ENCODE data around the gene KAT6B.
"Not testable (repeated sequence)": the region's sequence is repeated elsewhere in the genome, so short reads cannot be mapped to it uniquely, and the experiment has no call there.

The KAT6B gene

DNA sequence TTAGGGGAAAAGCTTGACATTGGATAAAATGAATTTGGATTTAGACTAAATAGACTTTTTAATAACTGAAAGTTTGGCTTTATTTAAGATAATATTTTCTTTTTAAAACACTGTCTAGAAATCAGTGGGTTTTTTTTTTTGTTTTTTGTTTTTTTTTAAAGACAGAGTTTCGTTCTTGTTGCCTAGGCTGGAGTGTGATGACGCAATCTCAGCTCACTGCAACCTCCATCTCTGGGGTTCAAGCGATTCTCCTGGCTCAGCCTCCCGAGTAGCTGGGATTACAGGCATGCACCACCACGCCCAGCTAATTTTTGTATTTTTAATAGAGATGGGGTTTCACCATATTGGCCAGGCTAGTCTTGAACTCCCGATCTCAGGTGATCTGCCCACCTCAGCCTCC is 66.9 kb downstream of the KAT6B start:
- DNase-seq = not testable (repeated sequence)

DNA sequence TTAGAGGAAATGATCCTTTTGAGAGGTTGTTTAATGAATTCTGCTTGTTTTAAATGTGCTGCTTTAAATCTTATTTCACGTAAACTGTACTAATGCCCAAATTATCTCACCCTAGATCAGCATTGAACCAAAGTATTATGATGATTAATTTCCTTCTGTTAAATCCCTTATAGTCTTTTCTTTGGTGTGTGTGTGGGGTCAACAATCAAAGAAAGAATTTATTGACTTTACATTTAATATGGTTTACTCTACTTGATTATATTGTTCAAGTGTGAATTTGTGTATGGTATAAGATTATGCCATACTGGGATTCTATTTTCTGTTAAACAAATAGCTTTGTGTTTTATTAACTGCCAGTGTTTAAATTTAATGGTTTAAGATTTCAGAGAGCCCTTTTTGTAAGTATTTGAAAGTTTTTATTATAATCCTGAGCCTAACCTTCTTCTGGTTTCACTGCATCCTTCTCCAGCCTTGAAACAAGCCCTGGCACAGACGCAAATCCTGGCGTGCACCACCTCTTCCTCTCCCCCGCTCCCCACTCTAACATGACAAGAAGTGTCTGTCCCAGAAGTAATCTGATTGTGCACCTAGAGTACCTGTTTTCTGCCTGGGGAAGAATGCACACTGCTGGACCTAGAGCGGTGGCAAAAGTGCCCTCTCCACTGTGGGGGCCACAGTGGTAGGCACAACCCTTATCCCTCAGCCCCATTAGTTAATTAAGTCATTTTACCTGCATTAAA is 70.6 kb downstream of the KAT6B start:
- DNase-seq = no peak

DNA sequence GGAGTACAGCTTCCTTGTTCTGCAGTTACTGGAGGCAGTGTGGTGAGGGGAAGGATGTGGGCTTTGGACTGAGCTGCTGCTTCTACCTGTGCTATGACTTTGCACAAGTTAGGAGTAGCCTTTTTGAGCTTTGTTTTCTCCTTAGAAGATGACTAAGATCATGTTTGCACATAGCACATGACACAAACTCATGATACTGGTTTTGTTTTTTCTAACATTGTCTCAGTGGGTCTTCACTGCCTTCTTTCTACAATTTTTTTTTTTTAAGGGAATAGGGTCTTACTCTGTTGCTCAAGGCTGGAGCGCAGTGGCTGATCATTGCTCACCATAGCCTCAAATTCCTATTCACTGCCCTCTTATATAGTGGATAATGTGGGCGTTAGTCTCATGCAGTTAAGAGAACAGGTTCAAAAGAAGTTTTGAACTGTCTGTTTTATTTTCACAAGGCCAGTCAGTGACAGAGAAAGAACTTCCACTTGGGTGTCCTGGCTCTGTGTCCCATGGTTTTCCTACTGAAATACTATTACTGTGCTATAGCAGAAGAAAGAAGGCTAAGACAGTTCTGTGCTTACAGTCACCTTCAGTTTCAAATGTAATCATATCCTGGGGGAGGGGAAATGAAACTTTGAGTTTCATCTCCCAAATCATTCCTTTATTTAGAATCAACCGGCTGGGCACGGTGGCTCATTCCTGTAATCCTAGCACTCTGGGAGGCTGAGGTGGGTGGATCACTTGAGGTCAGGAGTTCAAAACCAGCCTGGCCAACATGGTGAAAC is 72.0 kb downstream of the KAT6B start:
- no peak for DNase-seq

DNA sequence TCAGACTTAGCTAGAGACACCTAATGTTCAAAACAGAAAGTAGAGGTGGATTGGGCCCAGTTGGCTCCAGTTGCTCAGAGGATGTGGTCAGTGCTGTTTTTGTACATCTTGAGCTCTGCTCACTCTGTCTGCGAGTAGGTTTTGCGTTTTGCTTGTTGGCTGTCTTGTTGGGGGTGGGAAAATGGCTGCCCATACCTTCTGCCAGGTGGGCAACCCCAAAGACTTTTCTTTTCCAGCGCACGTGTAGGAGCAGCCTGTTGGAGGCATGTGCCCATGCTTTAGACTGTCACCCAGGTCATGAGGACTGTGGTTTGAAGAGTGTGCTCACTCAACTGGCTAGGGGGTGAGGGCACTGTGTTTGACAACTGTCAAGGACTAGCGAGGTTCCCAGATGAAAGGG is 73.9 kb downstream of the KAT6B start:
- no peak for DNase-seq

DNA sequence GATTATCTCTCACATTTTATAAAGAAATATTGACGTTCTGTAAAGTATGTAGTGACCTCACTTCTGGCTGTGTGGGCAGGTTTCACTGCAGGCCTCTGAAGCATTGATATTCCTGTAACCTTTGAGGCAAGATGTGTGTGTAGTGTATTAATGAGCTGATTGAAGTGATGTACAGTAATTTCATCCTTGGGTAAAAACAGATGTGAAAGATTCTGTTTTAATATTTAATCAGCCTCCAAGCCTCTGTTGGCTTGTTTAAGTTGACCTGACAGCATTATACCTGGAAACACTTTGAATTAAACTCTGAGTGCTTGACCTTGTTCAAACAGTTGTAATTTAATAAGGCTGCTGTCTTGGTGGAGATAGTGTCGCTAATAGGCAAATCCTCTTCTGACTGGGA is 74.9 kb downstream of the KAT6B start:
- no peak for DNase-seq

GRCh38 chr10:74901867-74902450 is 75.6 kb downstream of the KAT6B start:
- DNase-seq = no peak

GRCh38 chr10:74903491-74903890 is 77.1 kb downstream of the KAT6B start:
- DNase-seq = no peak

- no peak for DNase-seq
Observed at GRCh38 chr10:74906611-74907198, 80.3 kb downstream of the KAT6B start.

GRCh38 chr10:74909670-74910069 is 83.3 kb downstream of the KAT6B start:
- no peak for DNase-seq

- DNase-seq = no peak
Observed at GRCh38 chr10:74910241-74910975, 84.0 kb downstream of the KAT6B start.

- no peak for DNase-seq
Observed at GRCh38 chr10:74910976-74911350, 84.6 kb downstream of the KAT6B start.

GRCh38 chr10:74912182-74912581 is 85.8 kb downstream of the KAT6B start:
- DNase-seq = no peak

DNA sequence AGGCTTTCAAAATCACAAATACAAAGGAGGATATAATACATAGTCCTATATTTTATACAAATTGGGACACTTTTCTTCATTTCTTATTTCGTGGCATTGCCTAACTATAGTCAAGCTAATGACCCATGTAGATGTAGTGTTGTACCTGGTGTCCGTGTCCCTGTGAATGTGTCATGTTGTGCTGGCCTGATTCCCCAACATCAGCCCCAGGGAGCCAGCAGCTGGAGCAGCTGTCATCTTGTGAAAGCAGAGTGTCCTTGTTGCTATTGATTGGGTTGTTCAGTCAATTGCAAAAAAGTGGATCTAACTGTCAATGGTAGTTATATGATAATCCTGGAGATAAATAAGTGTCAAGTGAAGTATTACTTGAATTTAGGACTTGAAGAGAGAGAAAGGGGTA is 86.3 kb downstream of the KAT6B start:
- DNase-seq = no peak

DNA sequence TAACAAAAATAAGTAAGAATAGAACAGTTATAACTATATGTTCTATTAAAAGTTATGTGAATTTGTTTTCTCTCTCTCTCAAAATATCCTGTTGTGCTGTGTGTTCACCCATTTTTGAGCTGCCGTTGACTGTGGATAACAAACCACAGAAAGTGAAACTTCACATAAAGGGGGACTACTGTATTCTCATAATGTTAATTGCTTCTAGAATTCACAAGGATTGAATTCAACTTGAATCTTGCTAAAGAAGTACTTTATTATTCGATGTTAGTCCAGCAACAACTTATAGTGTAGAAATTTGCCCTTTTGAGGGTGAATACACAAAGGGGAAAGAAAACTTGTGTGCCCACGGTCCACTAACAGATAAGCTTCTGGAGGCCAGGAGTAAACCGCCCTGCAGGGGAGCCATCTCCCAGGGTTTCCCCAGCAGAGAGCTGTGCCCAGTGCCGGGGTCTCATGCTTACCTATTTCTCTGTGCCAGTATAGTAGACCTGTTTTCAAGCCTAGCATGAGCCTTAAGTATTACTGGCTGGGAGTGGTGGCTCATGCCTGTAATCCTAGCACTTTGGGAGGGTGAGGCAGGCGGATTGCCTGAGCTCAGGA is 87.1 kb downstream of the KAT6B start:
- DNase-seq = no peak

GRCh38 chr10:74916283-74916682 is 89.9 kb downstream of the KAT6B start:
- DNase-seq = no peak

DNA sequence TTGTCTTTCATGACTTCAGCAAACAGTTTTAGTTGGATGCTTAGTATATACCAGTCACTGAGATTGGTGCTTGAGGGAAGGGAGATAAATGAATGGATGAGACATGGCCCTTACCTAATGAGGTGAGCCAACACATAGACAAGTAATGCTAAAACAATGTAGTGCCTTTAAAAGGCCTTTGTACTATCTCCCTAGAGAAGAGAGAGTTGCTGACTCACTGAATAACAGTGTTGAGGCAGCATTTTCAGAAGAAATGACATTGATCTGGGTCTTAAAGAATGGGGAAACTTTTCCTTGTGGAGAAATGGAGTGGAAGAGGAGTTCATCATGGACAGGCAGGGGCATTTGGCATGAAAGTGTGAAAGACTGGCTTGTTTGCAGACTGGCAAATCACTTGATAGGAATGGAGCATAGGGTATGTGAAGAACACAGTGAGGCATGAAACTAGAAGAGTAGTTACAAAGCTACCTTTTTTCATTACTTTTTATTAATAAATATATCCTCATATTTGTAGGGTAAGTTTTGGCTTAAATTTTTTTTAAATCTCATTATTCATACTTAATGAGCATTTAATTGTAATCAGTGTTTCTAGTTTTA is 91.2 kb downstream of the KAT6B start:
- no peak for DNase-seq

GRCh38 chr10:74919671-74920070 is 93.3 kb downstream of the KAT6B start:
- no peak for DNase-seq

- DNase-seq = not testable (repeated sequence)
Observed at GRCh38 chr10:74921070-74921469, 94.7 kb downstream of the KAT6B start.

- DNase-seq = no peak
Observed at GRCh38 chr10:74921744-74922143, 95.3 kb downstream of the KAT6B start.

- no peak for DNase-seq
Observed at GRCh38 chr10:74922921-74923320, 96.5 kb downstream of the KAT6B start.

DNA sequence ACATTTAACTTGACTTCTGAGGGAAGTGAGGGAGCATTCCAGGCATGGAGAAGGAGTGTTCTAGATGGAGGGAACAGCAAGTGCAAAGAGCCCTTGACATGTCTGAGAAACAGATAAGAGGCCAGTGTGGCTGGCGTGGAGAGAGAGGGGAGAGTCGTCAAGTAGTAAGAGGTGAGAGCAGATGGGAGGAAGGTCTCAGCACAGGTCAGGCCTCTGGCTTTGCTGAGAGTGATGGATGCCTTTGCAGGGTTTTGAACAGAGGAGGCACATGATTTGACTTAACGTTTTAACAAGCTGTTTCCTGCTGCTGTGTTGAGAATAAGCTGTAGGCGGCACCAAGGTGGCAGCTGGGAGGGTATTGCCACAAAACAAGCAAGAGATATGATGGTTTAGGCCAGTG is 97.2 kb downstream of the KAT6B start:
- no peak for DNase-seq

All from 8988T (cell line).